ENCODE measurements around the gene UPP1. TPM values are rescaled to one million over a fixed set of nuclear protein-coding genes. Genes with fewer than 3 reads are reported as not detected.

The UPP1 gene
- polyA plus RNA-seq, 4 donors = 9.1 to 15.2 (median 12.3) TPM

- DNase-seq (ENCODE audit: low read depth in 4 of 4, low spot score in 3 of 4) = no peak
Measured at GRCh38 chr7:48084727-48085432, 4.2 kb upstream of the UPP1 start.

GRCh38 chr7:48085433-48085791, 3.7 kb upstream of the UPP1 start:
- no peak for DNase-seq (ENCODE audit: low read depth in 4 of 4, low spot score in 3 of 4)

- no peak for DNase-seq (ENCODE audit: low read depth in 4 of 4, low spot score in 3 of 4)
Measured at GRCh38 chr7:48085942-48086341, 3.1 kb upstream of the UPP1 start.

- no peak for DNase-seq (ENCODE audit: low read depth in 4 of 4, low spot score in 3 of 4)
Measured at GRCh38 chr7:48087349-48087748, 1.7 kb upstream of the UPP1 start.

GRCh38 chr7:48088559-48089045, 463 bp upstream of the UPP1 start:
- DNase-seq (ENCODE audit: low read depth in 4 of 4, low spot score in 3 of 4) = peak; percentile 44 to 76 (median 62)

GRCh38 chr7:48090095-48090805, 1.2 kb downstream of the UPP1 start:
- peak in 1 of 4 donors; percentile 23 for DNase-seq (ENCODE audit: low read depth in 4 of 4, low spot score in 3 of 4)

- DNase-seq (ENCODE audit: low read depth in 4 of 4, low spot score in 3 of 4) = no peak
Measured at GRCh38 chr7:48091506-48092433, 2.7 kb downstream of the UPP1 start.

GRCh38 chr7:48094861-48095293, 5.8 kb downstream of the UPP1 start:
- DNase-seq (ENCODE audit: low read depth in 4 of 4, low spot score in 3 of 4) = no peak

- no peak for DNase-seq (ENCODE audit: low read depth in 4 of 4, low spot score in 3 of 4)
Measured at GRCh38 chr7:48096273-48096672, 7.2 kb downstream of the UPP1 start.

GRCh38 chr7:48097521-48098231, 8.6 kb downstream of the UPP1 start:
- DNase-seq (ENCODE audit: low read depth in 4 of 4, low spot score in 3 of 4) = no peak

GRCh38 chr7:48098846-48099245, 9.8 kb downstream of the UPP1 start:
- no peak for DNase-seq (ENCODE audit: low read depth in 4 of 4, low spot score in 3 of 4)

GRCh38 chr7:48099781-48100180, 10.7 kb downstream of the UPP1 start:
- no peak for DNase-seq (ENCODE audit: low read depth in 4 of 4, low spot score in 3 of 4)

GRCh38 chr7:48101352-48101751, 12.3 kb downstream of the UPP1 start:
- no peak for DNase-seq (ENCODE audit: low read depth in 4 of 4, low spot score in 3 of 4)

GRCh38 chr7:48101968-48102367, 12.9 kb downstream of the UPP1 start:
- no peak for DNase-seq (ENCODE audit: low read depth in 4 of 4, low spot score in 3 of 4)

- DNase-seq (ENCODE audit: low read depth in 4 of 4, low spot score in 3 of 4) = no peak
Measured at GRCh38 chr7:48102530-48102929, 13.5 kb downstream of the UPP1 start.

- no peak for DNase-seq (ENCODE audit: low read depth in 4 of 4, low spot score in 3 of 4)
Measured at GRCh38 chr7:48105045-48105444, 16.0 kb downstream of the UPP1 start.

GRCh38 chr7:48106906-48107659, 18.0 kb downstream of the UPP1 start:
- no peak for DNase-seq (ENCODE audit: low read depth in 4 of 4, low spot score in 3 of 4)

- DNase-seq (ENCODE audit: low read depth in 4 of 4, low spot score in 3 of 4) = no peak
Measured at GRCh38 chr7:48107926-48108472, 18.9 kb downstream of the UPP1 start.
